ENCODE results near the gene UBE2L3. TPM values are rescaled to one million over a fixed set of nuclear protein-coding genes. Genes with fewer than 3 reads are reported as not detected.

The UBE2L3 gene
- total RNA-seq, 2 experiments from 2014 or later: 18.7 TPM

DNA sequence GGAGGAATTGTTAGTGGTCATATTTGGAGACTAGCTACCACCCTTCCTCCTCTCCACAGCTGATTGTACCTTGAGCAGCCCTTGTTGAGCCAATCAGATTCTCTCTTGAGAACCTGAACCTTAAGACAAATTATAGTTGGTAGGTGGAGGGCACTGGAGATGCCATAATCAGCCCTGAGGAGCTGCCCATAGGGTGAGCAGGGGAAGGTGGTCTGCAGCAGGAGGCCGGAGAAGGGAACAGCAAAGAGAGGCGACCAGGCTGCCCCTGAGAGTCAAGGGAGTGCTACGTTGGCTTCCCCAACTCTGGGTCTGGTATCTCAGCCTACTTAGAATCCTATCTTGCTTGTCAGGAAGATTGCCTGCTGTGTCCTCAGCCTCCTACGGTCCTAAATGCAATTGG is 71.8 kb downstream of the UBE2L3 start:
- Mint-ChIP-seq H3K36me3 (ENCODE audit: low read depth) (peaks cover 11% of the 10 kb centered on the region), H3K4me3 (no peak overlapping the region), H3K4me1 (ENCODE audit: low read depth) (peaks cover 26% of the 10 kb centered on the region), H3K27ac (no peak overlapping the region), H3K27me3 (no peaks in the 10 kb centered on the region), H3K9me3 (no peaks in the 10 kb centered on the region)
- no peak for ATAC-seq (ENCODE audit: poor library complexity)
- TF ChIP-seq, protein P1, sequence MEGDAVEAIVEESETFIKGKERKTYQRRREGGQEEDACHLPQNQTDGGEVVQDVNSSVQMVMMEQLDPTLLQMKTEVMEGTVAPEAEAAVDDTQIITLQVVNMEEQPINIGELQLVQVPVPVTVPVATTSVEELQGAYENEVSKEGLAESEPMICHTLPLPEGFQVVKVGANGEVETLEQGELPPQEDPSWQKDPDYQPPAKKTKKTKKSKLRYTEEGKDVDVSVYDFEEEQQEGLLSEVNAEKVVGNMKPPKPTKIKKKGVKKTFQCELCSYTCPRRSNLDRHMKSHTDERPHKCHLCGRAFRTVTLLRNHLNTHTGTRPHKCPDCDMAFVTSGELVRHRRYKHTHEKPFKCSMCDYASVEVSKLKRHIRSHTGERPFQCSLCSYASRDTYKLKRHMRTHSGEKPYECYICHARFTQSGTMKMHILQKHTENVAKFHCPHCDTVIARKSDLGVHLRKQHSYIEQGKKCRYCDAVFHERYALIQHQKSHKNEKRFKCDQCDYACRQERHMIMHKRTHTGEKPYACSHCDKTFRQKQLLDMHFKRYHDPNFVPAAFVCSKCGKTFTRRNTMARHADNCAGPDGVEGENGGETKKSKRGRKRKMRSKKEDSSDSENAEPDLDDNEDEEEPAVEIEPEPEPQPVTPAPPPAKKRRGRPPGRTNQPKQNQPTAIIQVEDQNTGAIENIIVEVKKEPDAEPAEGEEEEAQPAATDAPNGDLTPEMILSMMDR (IDR thresholded peaks at IDR 0.05): no peak
- intact Hi-C loops (cut with DNase I, micrococcal nuclease): no loop called here
- H3K27ac ChIP-seq (ENCODE audit: low read depth in 1 of 2, low read length in 2 of 2): no peak overlapping the region
- CTCF ChIA-PET: no interaction called here
- H3K4me3 ChIP-seq (ENCODE audit: low read length): no peak overlapping the region
- no peak for DNase-seq
- H3K27me3 ChIP-seq (ENCODE audit: control insufficient read depth in 1 of 2, insufficient read depth in 2 of 2, low read length in 2 of 2): no peaks in the 10 kb centered on the region
- POLR2A ChIA-PET: no interaction called here
- peaks cover 4% of the 10 kb centered on the region for H3K36me3 ChIP-seq (ENCODE audit: insufficient read depth, low read length)
- no peaks in the 10 kb centered on the region for H3K9me3 ChIP-seq (ENCODE audit: control insufficient read depth in 1 of 2, insufficient read depth in 1 of 2, low read length in 2 of 2)
- peaks cover 22% of the 10 kb centered on the region for H3K4me1 ChIP-seq (ENCODE audit: insufficient read depth, low read length)

DNA sequence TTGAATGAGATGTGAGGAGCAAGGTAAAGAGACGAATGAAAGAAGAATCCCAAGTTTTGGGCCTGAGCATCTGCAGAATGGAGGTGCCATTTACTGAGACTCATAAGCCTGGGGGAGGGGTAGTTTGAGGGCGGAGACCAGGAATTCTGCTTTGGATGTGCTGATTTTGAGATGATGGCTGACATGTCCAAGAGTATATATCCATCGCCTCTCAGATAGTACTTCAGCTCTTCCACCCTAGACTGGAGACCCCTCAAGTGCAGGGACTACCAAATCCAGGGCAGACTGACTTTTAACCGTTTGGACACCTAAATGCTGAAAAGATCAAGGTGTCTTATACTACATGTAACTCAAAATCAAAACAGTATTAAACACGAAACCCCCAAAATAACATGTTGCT is 73.3 kb downstream of the UBE2L3 start:
- TF ChIP-seq, protein P1 (IDR thresholded peaks at IDR 0.05): no peak
- H3K27ac Mint-ChIP-seq: peak overlapping the region; percentile 42
- peaks cover 22% of the 10 kb centered on the region for H3K4me1 ChIP-seq (ENCODE audit: insufficient read depth, low read length)
- ATAC-seq (ENCODE audit: poor library complexity): no peak
- H3K4me3 ChIP-seq (ENCODE audit: low read length): no peak overlapping the region
- peaks cover 26% of the 10 kb centered on the region for H3K4me1 Mint-ChIP-seq (ENCODE audit: low read depth)
- intact Hi-C loops (cut with DNase I, micrococcal nuclease): loop anchor here in 1 of 2 experiments (5.0 to 10.0 kb wide), 3 partner anchors 74 to 786 kb away; partner anchors contain the start of genes PI4KA, SNAP29, THAP7 and UBE2L3
- CTCF ChIA-PET: interaction anchor here (4.0 kb wide), 1 partner anchor 11 kb away, joined by 89 read pairs; the partner anchor contains the start of gene YDJC
- peak overlapping the region; percentile 73 for H3K4me3 Mint-ChIP-seq
- no peaks in the 10 kb centered on the region for H3K9me3 Mint-ChIP-seq
- DNase-seq: no peak
- no peaks in the 10 kb centered on the region for H3K9me3 ChIP-seq (ENCODE audit: control insufficient read depth in 1 of 2, insufficient read depth in 1 of 2, low read length in 2 of 2)
- H3K36me3 Mint-ChIP-seq (ENCODE audit: low read depth): peaks cover 11% of the 10 kb centered on the region
- POLR2A ChIA-PET: interaction anchor here (2.1 to 3.5 kb wide), 3 partner anchors 11 to 72 kb away, joined by 7 to 140 read pairs (median 32); partner anchors contain the start of genes UBE2L3 and YDJC
- H3K36me3 ChIP-seq (ENCODE audit: insufficient read depth, low read length): peaks cover 4% of the 10 kb centered on the region
- no peak overlapping the region for H3K27ac ChIP-seq (ENCODE audit: low read depth in 1 of 2, low read length in 2 of 2)
- H3K27me3 ChIP-seq (ENCODE audit: control insufficient read depth in 1 of 2, insufficient read depth in 2 of 2, low read length in 2 of 2): no peaks in the 10 kb centered on the region
- no peaks in the 10 kb centered on the region for H3K27me3 Mint-ChIP-seq

DNA sequence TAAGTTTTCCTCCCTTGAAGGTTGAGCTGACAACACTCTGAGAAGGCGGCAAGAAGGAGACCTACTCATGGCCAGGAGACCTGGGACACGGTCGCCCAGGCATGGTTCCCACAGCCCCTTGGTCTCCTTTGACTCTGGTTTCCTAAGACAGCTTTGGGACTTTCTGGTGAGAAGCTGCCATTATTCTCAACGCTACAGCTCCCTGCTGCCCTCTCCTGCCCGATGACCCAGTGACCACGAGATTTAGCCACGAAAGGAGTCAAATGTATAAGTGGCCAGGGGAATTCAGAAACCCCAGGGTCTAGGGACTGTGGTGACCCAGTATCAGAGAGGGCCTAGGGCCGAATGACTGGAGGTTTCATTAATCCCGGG is 73.9 kb downstream of the UBE2L3 start:
- H3K4me1 ChIP-seq (ENCODE audit: insufficient read depth, low read length): peaks cover 26% of the 10 kb centered on the region
- H3K36me3 ChIP-seq (ENCODE audit: insufficient read depth, low read length): peaks cover 4% of the 10 kb centered on the region
- POLR2A ChIA-PET: interaction anchor here (1.0 to 3.5 kb wide), 13 partner anchors 9 to 639 kb away, joined by 3 to 140 read pairs (median 7); partner anchors contain the start of genes CCDC116, PPIL2, THAP7 and UBE2L3
- no peaks in the 10 kb centered on the region for H3K9me3 ChIP-seq (ENCODE audit: control insufficient read depth in 1 of 2, insufficient read depth in 1 of 2, low read length in 2 of 2)
- H3K36me3 Mint-ChIP-seq (ENCODE audit: low read depth): peaks cover 15% of the 10 kb centered on the region
- H3K4me3 Mint-ChIP-seq: peak overlapping the region; percentile 73
- ATAC-seq (ENCODE audit: poor library complexity): no peak
- peak overlapping the region; percentile 63 for H3K4me3 ChIP-seq (ENCODE audit: low read length)
- peak overlapping the region; percentile 42 for H3K27ac Mint-ChIP-seq
- intact Hi-C loops (cut with DNase I, micrococcal nuclease): loop anchor here in 1 of 2 experiments (5.0 to 10.0 kb wide), 3 partner anchors 74 to 787 kb away; partner anchors contain the start of genes PI4KA, SNAP29, THAP7 and UBE2L3
- peaks cover 27% of the 10 kb centered on the region for H3K4me1 Mint-ChIP-seq (ENCODE audit: low read depth)
- no peaks in the 10 kb centered on the region for H3K27me3 ChIP-seq (ENCODE audit: control insufficient read depth in 1 of 2, insufficient read depth in 2 of 2, low read length in 2 of 2)
- TF ChIP-seq, protein P1 (IDR thresholded peaks at IDR 0.05): no peak
- DNase-seq: peak in 2 of 14 experiments; percentile 55 to 58
- CTCF ChIA-PET: interaction anchor here (1.5 to 4.0 kb wide), 5 partner anchors 9 to 35 kb away, joined by 4 to 89 read pairs (median 4); partner anchors contain the start of genes CCDC116, PPIL2 and YDJC
- H3K9me3 Mint-ChIP-seq: no peaks in the 10 kb centered on the region
- peak overlapping the region in 1 of 2 donors; percentile 49 for H3K27ac ChIP-seq (ENCODE audit: low read depth in 1 of 2, low read length in 2 of 2)
- no peaks in the 10 kb centered on the region for H3K27me3 Mint-ChIP-seq

Measured in CD4-positive, alpha-beta T cell (primary cell).